ENCODE measurements around the gene ITGAL.
A peak's percentile ranks its signal among the peaks of the same experiment; 100 is the strongest.

Gene ITGAL

DNA sequence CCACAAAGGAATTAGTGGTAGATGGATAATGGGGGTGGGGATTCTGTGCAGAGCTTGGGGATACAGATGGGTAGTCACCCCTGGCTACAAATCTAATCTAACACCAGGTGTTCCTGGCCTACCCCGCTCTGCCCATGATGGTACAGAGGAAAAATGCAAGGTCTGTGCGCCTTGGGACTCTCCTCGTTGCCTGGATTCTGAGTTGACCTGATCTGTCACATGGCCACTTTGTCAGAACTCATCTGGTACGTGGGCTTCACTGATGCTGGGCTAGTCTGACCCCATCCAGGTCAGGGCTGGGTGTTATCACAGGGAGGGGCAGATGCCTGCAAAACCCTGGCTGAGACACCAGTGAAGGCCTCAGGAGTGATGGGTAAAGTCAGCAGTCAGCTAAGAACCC is 80.4 kb downstream of the ITGAL start:
- FAIRE-seq: no peak

DNA sequence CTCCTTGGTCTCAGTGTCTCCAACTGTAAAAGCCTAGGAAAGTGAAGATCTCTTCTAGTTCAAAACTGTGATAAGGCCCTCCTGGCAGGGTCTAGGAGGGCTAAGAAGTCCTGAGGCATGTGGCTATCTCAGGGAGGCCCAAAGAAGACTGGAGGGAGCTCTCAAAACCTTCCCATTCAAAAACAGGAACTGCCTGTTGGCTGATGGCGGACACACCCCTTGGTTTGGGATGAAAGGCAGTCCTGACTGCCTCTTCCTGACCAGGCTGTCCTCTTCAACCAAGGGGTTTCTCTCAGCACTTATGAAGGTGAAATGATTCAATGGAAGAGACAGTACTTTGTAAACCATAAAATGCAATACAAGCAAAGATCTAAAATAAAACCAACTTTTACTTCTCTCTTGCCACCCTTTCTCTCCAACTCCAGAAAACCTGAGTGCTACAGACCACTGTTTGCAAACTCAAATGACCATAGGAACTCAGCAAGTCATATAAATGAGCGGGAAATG is 80.9 kb downstream of the ITGAL start:
- FAIRE-seq: no peak

DNA sequence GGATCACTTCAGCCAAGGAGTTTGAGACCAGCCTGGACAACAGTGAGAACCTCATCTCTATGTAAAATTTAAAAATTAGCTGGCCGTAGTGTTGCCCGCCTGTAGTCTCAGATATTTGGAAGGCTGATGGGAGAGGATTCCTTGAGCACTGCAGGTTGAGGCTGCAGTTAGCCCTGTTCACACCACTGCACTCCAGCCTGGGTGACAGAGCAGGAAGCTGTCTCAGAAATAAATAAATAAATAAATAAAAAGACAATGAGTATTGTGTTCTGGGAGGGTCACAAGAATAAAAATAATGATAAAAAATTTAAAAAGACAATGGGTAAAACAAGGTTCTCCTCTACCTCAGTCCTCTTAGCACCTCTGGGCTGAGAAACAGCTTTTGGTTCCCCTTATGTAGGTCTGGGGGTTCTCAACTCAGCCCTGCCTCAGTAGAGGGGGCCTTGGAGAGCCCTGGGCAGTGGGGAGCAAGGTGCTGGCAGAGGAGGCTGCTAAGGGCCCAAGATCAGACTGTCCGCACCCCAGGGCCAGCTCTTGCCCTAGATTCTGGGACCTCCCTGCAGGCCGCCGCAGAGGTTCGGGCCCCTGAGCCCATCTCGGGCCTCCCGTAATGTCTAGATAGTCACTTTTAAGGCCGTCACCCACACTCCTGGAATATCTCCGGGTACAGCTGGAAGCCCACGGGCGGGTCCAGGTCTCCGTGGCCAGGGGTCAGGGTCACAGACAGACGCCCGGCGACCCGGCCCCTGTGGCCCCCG is 82.2 kb downstream of the ITGAL start:
- no peak for FAIRE-seq

DNA sequence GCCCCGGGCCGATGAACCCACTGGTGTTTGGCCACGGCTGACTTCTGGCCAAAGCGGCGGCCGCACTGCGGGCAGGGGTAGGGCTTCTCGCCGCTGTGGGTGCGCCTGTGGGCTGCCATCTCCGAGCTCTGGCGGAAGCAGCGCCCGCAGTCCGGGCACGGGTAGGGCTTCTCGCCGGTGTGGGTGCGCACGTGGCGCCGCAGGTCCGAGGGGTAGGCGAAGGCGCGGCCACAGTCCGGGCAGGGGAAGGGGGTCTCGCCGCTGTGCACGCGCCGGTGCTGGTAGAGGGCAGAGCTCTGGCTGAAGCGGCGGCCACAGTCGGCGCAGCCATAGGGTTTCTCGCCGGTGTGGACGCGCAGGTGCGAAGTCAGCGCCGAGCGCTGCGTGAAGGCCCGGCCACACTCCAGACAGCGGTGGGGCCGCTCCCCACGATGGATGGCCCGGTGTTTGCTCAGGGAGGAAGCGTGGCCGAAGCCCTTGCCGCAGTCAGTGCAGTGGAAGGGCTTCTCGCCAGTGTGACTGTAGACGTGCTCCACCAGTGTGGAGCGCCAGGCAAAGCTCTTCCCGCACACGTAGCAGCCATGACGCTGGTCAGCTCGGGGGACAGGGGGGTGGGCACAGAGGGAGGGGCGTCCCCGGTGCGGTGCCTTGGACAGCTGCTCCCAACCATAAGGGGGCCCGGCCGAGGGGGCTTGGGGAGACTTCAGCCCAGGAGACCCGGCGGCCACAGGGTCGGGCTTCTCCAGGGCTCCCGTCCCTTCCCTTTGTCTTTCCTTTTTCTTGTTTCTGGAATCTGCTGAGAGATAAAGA is 83.0 kb downstream of the ITGAL start:
- no peak for FAIRE-seq

DNA sequence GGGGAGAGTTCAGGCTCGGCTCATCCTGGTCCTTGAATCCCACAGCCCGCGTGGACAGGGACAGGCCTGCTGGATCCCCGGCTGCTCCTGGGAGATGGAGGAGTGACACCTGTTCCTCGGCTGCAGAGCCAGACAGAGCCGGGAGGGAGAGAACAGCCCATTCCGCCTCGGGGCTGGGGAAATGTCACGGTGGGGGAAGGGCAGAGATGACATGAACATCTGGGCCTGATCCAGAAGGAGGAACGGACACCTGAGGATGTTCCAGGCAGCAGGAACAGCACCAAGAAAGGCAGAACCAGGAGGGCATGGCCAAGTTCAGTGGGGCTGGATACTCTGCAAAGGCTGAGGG is 83.6 kb downstream of the ITGAL start:
- FAIRE-seq: no peak

DNA sequence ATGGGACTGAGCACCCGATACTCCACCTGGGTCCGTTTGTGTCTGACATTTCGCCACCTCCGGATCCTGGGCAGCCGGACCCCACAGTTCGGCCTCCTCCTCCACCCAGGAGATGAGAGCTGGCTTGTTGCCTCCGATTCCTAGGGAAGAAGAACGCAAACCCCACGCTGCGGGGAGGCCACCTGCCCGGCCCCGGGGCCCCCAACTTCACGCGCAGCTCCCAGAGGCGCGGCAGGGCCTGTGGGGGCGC is 85.1 kb downstream of the ITGAL start:
- no peak for FAIRE-seq

DNA sequence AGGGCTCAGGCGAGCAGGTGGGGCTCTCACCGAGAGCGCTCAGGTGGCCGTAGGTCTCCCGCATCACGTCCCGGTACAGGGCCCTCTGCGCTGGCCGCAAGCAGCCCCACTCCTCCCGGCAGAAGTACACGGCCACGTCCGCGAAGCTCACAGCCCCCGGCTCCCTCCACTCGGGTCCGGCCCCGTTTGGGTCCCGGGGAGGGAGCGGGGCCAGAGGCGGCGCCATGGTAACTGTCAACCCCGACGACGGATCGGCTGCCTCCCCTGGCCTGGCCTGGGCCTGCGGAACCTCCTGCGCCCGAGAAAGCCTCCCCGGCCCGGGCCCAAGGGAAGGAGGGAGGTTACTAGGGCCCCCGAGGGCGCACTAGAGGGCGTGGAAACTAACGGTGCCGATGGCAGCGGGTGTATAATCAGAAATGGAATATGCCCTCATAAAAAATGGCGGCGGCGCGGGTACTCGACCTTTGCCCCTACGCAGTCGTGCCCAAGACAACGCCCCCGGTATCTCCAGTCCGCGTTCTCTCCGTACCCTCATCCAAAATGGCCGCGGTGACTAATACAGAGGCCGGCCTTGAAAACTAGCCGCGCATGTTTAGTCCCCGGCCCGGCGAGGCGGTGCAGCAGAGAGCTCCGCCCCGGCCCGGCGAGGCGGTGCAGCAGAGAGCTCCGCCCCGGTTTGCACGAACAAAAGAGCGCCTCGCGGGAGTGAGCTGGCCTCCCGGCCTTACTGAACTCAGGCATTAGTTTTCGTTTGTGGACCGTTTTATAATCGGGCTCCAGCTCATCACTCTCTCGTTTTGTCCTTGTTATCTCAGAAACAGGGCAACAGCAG is 85.6 kb downstream of the ITGAL start, which contains the start of gene ZNF764:
ZNF764 (minus strand) TSS at position 418 of the 832 bp plus-strand sequence; CDS start at position 226, 192 bp downstream.
- peak; percentile 95 for FAIRE-seq

DNA sequence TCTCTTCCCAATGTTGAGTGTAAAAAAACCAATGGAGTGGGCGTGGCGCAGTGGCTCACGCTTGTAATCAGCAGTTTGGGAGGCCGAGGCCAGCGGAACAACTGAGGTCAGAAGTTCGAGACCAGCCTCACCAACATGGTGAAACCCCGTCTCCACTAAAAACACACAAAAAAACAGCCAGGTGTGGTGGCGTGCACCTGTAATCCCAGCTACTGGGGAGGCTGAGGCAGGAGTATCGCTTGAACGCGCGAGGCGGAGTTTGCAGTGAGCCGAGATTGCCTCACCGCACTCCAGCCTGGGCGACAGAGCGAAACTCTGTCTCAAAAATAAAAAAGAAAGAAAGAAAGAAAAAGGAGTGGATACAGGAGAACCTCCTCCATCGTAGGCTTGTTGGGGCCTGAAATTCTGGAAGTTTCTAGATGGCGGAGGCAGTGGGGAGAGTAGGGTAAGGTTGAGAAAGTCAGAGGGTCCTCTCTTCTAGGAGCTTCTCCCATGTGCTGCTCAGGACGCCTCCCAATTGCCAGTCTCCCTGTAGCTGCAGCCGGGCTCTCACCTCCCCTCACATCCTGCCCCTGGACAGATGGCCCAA is 86.3 kb downstream of the ITGAL start:
- no peak for FAIRE-seq

DNA sequence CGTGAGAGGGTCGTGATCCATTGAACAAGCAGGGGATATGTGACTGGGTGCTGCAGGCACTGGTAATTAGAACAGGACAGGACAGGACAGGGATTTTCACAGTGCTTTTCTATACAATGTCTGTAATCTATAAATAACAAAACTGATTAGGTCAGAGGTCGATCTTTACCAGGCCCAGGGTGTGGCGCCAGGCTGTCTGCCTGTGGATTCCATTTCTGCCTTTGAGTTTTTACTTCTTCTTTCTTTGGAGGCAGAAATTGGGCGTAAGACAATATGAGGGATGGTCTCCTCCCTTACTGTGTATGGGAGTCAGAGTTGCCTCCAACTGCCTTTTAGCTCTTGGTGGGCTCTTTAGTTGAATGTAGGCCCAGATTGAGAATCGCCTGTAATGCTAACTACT is 87.1 kb downstream of the ITGAL start:
- FAIRE-seq: no peak

DNA sequence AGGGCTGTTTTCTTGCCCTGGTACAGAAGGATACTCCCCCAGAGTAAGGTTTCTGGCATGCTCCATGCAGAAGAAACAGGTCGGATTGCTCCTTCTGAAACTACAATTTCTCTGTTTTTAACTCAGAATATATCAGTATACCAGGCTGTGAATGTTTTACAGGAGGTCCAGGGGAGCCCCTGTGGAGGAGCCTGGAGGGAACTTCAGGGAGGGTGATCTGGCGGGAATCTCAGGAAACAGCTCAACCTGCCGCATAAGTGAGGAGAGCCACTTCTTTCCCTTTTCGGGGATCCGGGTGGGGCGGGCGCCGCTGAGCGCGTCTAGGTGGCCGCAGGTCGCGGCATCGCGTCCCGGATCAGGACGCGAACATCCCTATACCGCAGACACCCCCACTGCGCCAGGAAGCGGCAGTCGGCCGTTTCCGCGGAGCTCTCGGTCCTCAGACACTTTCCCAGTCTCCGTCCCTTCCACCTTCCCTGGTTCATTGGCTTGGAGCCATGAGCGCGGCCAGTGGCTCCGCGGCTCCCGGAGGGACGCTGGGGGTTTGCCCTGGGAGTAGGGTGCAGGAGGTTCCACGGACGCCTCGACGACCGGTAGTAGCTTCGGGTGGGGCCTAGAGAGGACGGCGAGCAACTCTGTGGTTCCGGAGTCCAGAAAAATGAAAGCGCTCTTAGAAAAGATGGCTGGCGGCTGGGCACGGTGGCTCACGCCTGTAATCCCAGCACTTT is 88.7 kb downstream of the ITGAL start:
- FAIRE-seq: no peak

DNA sequence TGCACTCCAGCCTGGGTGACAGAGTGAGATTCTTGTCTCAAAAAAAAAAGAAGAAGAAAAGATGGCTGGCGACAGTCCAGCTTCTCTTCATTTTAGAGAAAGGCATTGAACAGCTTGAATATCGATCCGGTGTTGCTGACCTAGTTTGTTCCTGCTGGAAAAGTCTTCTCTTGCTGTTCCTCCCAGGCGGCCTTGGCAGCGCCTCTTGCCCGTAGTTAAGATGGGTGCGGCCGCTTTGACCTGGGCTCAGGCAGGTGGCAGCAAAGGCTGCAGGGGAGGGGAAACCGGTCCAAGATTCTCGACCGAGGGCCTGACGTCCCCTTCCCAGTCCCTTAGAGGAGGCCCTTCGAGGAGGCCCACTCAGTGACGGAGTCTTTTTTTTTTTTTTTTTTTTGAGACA is 89.5 kb downstream of the ITGAL start:
- no peak for FAIRE-seq

DNA sequence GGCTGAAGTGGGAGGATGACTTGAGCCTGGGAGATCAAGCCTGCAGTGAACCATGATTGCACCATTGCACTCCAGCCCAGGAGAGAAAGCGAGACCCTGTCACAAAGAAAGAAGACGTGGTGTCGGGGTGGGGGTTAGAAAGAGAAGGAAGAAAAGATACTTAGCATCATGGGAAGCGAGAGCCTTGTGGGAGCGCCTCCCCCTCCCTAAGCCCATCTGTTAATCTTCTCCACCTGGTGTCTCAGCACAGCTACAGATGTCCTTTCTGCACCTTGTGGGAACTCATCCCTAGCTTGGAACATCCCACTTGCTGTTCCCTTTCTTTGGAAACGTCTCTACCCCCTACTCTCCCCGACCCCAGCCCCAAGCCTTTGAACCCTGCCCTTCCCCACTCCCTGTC is 93.0 kb downstream of the ITGAL start:
- FAIRE-seq: no peak

DNA sequence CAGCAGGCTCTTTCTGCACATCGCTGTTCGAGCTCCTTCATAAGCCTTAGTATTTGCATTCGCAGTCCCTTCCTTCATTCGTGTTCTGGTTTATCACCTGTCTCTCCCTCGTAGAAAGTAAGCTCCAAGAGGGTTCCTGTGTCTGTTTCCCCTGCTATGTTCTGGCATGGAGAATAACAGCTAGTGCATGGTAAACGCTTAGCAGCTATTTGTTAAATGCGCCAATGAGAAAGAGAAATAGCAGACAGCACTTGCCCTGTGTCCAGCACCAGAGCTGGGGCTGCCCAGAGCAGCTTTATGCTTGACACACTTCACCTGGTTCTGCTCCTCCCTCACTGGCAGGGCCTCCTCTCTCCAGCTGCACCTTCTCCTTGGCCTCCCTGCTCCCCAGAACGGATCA is 93.4 kb downstream of the ITGAL start:
- FAIRE-seq: no peak

DNA sequence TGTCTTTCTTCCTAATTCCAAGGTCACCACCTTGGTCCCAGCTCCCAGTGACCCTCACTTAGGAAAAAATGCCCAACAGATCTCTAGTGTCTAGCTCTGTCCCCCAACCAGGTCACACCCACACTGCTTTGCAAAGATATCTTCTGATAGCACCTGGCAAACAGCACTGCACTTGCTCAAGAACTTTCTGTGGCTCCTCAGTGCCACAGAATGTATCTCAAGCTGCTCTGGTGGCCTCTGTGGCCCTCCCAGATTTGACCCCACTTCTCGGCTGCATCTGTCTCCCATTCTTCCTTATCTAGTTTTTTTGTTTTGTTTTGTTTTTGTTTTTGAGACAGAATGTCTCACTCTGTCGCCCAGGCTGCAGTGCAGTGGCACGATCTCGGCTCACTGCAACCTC is 94.0 kb downstream of the ITGAL start:
- no peak for FAIRE-seq

DNA sequence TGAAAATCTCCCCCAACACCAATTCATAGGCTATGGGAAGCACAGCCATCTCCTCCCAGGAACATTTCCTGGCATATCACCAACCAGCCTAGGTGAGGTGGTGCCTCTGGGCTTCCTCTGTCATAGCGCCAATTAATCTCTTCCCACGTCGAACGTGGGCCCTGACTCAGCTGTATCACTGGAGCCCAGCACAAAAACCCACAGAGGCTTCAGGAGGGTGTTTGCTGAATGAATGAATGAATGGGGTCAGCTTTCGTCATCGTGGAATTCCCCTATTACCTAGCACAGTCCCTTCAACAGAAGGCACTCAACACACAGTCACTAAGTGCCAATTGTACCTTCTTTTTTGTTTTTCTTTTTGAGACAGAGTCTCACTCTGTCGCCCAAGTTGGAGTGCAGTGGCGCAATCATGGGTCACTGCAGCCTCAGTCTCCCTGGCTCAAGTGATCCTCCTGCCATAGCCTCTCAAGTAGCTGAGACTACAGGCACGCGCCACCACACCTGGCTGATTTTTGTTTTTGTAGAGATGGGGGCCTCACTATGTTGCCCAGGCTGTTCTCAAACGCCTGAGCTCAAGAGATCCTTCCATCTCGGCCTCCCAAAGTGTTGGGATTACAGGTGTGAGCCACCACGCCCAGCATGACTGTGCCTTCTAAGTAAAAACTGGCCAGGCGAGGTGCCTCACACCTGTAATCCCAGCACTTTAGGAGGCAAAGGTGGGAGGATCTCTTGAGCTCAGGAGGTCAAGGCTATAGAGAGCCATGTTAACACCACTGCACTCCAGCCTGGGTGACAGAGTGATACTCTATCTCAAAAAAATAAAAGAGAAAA is 94.8 kb downstream of the ITGAL start:
- no peak for FAIRE-seq

DNA sequence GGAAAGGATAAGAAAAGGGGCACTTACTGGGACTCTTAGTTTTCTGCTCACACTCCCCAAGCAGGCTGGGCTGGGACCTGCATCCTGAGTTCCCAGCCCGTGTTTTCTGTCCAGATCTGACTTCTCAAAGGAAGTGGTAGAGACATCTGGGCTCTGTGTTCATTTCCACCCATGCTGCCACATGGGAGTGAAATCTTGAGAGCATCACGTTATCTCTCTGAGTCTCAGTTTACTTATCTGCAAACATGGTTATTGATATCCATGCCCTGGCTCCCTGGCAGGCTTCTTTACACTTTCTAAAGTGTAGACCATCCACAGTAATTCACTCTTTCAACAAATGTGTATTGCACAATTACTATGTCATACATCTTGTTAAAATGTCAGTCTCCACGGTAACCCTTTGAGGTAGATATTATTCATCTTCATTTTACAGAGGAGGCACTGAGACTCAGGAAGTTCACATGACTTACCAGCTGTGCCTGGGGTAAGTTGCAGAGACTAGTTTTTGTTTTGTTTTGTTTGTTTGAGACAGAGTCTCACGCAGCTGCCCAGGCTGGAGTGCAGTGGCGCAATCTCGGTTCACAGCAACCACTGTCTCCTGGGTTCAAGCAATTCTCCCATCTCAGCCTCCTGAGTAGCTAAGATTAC is 95.6 kb downstream of the ITGAL start:
- FAIRE-seq: no peak

DNA sequence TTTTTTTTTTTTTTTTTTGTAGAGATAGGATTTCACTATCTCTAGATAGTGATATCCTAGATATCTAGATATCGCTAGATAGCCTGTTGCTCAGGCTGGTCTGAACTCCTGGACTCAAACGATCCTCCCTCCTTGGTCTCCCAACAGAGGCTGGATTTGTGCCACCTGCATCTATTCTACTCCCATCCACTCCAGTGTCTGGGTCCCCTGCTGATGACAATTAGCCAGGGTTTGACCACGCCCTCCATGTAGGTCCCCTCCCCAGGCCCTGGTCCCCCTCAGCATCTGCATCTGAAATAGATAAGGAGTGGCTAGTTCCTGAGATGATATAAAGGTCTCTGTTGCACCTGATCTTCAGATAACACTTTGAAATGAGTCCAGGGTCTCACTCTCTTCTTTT is 96.7 kb downstream of the ITGAL start:
- no peak for FAIRE-seq

DNA sequence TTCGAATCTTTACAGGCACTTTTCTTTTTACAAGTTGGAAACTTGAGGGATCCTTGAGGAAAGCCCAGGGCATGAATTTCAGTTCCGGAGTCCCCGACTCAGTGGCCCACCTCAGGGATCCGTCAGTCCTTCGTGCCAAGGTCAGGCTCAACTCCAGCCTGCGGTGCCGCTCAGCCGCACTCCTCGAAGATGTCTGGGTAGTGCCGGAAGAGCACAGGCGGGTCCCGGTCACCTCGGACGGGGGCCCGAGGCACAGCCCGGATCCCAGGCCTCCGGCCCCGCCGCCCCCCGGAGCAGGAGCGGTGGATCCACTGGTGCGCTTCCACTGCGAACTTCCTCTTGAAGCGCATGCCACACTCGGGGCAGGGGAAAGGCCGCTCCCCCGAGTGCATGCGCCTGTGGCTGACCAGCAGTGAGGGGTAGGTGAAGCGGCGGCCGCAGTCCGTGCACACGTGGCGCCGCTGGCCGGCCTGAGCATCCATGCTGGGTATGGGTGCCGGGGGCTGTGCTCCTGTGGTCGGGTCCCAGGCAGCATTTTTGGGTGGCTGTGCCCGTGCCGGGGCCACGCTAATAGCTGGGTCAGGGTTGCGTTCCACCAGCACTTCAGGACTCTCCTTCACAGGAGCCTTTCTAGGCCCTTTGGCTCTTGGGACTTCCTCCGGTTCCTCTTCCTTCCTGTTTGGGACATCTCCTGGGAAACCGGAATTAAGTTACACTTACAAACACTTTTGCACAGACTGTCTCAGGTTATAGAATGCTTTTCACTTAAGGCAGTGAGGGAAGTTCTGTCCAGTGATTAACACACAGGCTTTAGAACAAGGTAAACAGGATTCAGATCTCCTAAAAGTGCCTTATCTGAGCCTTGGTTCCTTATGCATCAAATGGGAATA is 97.4 kb downstream of the ITGAL start:
- FAIRE-seq: no peak

DNA sequence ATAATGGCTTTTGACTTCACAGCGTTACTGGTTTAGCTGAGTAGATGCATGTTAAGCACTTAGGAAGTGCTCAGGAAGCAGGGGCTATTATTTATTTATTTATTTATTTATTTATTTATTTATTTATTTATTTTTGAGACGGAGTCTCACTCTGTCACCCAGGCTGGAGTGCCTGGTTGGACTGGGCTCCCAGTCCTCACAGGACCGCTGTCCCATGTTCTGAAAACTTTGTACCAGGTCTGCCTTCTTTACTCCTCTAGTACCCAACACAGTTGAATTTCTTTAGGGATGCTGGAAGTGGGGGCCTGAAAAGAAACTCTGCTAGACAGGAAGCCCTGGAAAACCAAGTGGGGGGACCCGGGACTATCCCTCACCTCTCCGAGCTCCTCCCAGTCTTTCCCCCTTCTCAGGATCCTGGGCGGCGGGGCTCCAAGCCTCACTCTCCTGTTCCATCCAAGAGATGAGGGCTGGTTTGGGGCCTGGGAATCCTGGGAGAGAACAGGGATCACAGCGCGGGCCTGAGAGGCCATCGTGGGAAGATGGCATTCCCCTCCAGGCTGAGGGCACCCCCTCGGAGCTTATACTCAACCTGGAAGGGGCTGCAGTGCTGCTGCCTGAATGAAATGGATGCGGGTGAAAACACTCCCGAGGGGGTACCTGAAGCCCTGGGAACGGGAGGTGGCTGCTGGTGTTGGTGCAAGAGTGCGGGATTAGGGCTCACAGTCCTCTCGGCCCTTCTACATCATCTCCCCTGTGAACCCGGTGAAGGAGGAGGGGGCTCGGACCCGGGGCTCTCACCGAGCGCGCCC is 98.3 kb downstream of the ITGAL start:
- FAIRE-seq: no peak

All from TTC549 (cell line).